SK-N-SH (cell line): Measurements from ENCODE around the gene PIEZO2.

Experiments used
- CHD2 ChIP-seq: fragments of 150-350 bp; IDR thresholded peaks from 2 replicates; pipeline ENCODE4 v1.6.1; 2018; ENCODE audit warnings: low read length; ENCODE audit not compliant: partially characterized antibody
- CTCF ChIP-seq: fragments of 200-600 bp; sonication (generic); IDR thresholded peaks from 2 replicates; pipeline ENCODE4 v1.6.1; 2017; ENCODE audit warnings: antibody characterized with exemption, mild to moderate bottlenecking, moderate library complexity
- EP300 ChIP-seq, 2 experiments: IDR thresholded peaks; 2 replicates each; pipeline versions ENCODE4 v1.4.0 to v1.6.1; 2012; ENCODE audit warnings: borderline replicate concordance in 1 of 2, low read depth in 1 of 2, low read length in 1 of 2
- EZH2phosphoT487 ChIP-seq: fragments of 200-600 bp; sonication (generic); IDR thresholded peaks from 2 replicates; pipeline ENCODE4 v1.6.1; 2017; ENCODE audit warnings: low read depth, mixed run types, mild to moderate bottlenecking, antibody characterized with exemption, moderate library complexity, borderline replicate concordance
- JUND ChIP-seq: IDR thresholded peaks from 2 replicates; pipeline ENCODE4 v1.4.0; 2012
- NFIC ChIP-seq: IDR thresholded peaks from 2 replicates; pipeline ENCODE4 v1.4.0; 2012; ENCODE audit warnings: borderline replicate concordance
- POLR2AphosphoS5 ChIP-seq: IDR thresholded peaks from 2 replicates; pipeline ENCODE4 v1.6.1; 2012; ENCODE audit warnings: low read depth, low read length
- RCOR1 ChIP-seq: fragments of 150-350 bp; IDR thresholded peaks from 2 replicates; pipeline ENCODE4 v1.6.1; 2017; ENCODE audit warnings: antibody characterized with exemption, low read length
- TAF1 ChIP-seq: IDR thresholded peaks from 2 replicates; pipeline ENCODE4 v1.6.1; 2012; ENCODE audit warnings: low read depth, mild to moderate bottlenecking, low read length, moderate library complexity, borderline replicate concordance
- YY1 ChIP-seq: IDR thresholded peaks from 2 replicates; pipeline ENCODE4 v1.4.0; 2012; ENCODE audit warnings: low read depth, mild to moderate bottlenecking
- ZBTB33 ChIP-seq: IDR thresholded peaks from 2 replicates; pipeline ENCODE4 v1.4.0; 2012; ENCODE audit warnings: low read depth, borderline replicate concordance
- TF ChIP-seq, protein P1 (sequence below): IDR thresholded peaks from 2 replicates; pipeline ENCODE4 v1.4.0; 2012; ENCODE audit warnings: low read depth

- no peak for TF ChIP-seq ZBTB33
- no peak for TF ChIP-seq CTCF
- TF ChIP-seq TAF1: no peak
- no peak for TF ChIP-seq CHD2
- no peak for TF ChIP-seq POLR2AphosphoS5
- no peak for TF ChIP-seq EZH2phosphoT487
- TF ChIP-seq EP300 (IDR thresholded peaks at IDR 0.05; ENCODE audit: borderline replicate concordance in 1 of 2, low read depth in 1 of 2, low read length in 1 of 2): no peak
- TF ChIP-seq YY1: no peak
- TF ChIP-seq JUND: no peak
- TF ChIP-seq, protein P1, sequence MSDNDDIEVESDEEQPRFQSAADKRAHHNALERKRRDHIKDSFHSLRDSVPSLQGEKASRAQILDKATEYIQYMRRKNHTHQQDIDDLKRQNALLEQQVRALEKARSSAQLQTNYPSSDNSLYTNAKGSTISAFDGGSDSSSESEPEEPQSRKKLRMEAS: no peak
- TF ChIP-seq NFIC: no peak
- no peak for TF ChIP-seq RCOR1
Observed at GRCh38 chr18:11149441-11150270, at the start of gene PIEZO2.
